GM12875 (cell line): ENCODE results near the gene DNAJC11.
"Not testable (repeated sequence)": the region's sequence is repeated elsewhere in the genome, so short reads cannot be mapped to it uniquely, and the experiment has no call there.

Source experiments
- H3K4me3 ChIP-seq: one replicate; pipeline ENCODE4 v1.5.1; 2011; ENCODE audit warnings: low read depth, low read length, control low read depth
- TF ChIP-seq, protein P1 (sequence below): IDR thresholded peaks from 2 replicates; pipeline ENCODE4 v1.5.1; 2011; ENCODE audit warnings: low read depth, mild to moderate bottlenecking, control low read depth, inconsistent platforms, low read length, moderate library complexity, borderline replicate concordance; ENCODE audit not compliant: insufficient read depth

DNAJC11 gene

DNA sequence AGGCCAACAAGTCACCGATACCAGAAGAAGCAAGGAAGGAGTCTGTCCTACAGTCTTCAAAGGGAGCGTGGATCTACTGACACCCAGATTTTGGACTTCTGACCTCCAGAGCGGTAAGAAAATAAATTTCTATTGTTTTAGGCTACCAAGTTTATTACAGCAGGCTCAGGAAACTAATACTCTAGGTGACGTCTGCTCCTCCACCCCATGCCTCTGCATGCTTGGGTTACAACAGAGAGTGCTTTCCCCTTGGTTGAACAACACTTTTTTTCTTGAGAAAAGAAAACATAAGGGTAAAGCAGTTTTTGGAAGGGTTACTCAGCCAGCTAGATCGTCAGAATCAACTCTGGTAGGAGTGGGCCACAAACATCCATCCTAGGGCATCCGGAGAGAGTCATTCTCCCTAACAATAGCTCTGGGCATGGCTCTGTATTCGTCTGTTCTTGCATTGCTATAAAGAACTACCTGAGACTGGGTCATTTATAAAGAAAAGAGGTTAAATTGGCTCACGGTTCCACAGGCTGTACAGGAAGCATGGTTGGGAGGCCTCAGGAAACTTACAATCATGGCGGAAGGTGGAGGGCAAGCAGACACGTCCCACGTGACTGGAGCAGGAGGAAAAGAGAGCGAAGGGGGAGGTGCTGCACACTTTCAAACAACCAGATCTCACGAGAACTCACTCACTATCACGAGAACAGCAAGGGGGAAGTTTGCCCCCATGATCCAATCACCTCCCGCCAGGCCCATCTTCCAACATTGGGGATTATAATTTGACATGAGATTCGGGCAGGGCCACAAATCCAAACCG lies 22.2 kb upstream of the DNAJC11 start:
- TF ChIP-seq, protein P1, sequence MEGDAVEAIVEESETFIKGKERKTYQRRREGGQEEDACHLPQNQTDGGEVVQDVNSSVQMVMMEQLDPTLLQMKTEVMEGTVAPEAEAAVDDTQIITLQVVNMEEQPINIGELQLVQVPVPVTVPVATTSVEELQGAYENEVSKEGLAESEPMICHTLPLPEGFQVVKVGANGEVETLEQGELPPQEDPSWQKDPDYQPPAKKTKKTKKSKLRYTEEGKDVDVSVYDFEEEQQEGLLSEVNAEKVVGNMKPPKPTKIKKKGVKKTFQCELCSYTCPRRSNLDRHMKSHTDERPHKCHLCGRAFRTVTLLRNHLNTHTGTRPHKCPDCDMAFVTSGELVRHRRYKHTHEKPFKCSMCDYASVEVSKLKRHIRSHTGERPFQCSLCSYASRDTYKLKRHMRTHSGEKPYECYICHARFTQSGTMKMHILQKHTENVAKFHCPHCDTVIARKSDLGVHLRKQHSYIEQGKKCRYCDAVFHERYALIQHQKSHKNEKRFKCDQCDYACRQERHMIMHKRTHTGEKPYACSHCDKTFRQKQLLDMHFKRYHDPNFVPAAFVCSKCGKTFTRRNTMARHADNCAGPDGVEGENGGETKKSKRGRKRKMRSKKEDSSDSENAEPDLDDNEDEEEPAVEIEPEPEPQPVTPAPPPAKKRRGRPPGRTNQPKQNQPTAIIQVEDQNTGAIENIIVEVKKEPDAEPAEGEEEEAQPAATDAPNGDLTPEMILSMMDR, result no peak
- H3K4me3 ChIP-seq, result no peak overlapping the region

DNA sequence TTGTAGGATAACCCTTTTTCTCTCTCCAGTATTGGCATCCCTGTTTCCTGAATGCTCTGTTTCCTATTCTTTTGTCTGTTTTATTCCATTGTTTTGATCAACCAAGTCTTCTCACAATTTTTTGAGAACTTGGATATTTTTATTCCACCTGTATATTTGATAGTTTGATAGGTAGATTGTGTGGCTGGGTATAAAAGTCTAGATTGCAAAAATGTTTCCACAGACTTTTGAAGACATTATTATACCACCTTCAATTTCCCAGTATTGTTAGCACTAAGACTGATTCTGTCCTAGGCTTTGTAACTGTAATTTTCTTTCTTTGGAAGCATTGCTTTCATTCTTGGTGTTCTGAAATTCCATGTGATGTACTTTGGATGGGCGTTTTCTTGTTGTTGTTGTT lies 9.6 kb upstream of the DNAJC11 start:
- no peak overlapping the region for H3K4me3 ChIP-seq
- TF ChIP-seq, protein P1, result no peak

DNA sequence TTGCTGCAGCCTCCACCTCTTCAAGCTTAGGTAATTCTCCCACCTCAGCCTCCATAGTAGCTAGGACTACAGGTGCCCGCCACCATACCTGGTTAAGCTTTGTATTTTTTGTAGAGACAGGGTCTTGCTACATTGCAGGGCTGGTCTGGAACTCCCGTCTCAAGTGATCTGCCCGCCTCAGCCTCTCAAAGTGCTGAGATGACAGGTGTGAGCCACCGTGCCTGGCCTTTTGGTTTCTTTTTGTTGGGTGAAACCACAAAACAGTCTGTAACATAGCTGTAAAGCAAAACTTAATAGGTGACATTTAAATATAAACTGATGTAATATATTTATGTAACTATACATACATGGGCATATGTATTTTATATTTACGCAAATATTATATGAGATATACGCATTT lies 3.1 kb upstream of the DNAJC11 start:
- TF ChIP-seq, protein P1, result no peak
- H3K4me3 ChIP-seq, result no peak overlapping the region

- H3K4me3 ChIP-seq, result no peak overlapping the region
- TF ChIP-seq, protein P1, result no peak
These were observed 1.4 kb upstream of the DNAJC11 start for GRCh38 chr1:6703016-6703415.

- TF ChIP-seq, protein P1, result no peak
- H3K4me3 ChIP-seq, result peak overlapping the region; percentile 88
These were observed 671 bp downstream of the DNAJC11 start for GRCh38 chr1:6700853-6701436.

DNA sequence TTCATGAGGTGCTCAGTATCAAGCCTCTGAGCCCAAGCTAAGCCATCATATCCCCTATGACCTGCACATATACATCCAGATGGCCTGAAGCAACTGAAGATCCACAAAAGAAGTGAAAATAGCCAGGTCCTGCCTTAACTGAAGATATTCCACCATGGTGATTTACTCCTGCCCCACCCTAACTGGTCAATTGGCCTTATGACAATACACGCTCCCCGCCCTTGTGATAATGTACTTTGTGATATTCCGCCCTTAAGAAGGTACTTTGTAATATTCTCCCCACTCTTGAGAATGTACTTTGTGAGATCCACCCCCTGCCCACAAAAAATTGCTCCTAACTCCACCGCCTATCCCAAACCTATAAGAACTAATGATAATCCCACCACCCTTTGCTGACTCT lies 1.7 kb downstream of the DNAJC11 start:
- H3K4me3 ChIP-seq, result not testable (repeated sequence)

- H3K4me3 ChIP-seq, result no peak overlapping the region
- TF ChIP-seq, protein P1, result no peak
These were observed 5.7 kb downstream of the DNAJC11 start for GRCh38 chr1:6695868-6696267.
